Activated CD8-positive, alpha-beta T cell treated with anti-CD3 and anti-CD28 coated beads for 36 hours (primary cell): ENCODE results near the gene VPS35. TPM values are rescaled to one million over a fixed set of nuclear protein-coding genes. Genes with fewer than 3 reads are reported as not detected.

ENCODE experiments used
- ATAC-seq: fragments of 200-7000 bp; cut with Tn5 transposase; one replicate; pipeline ENCODE4 v1.10.0; 2021; ENCODE audit warnings: mild to moderate bottlenecking, moderate library complexity
- CTCF ChIA-PET: fragments of 350-600 bp; sonication (Branson Sonifier 250); formaldehyde crosslinking; loops from one replicate; lab custom pipeline; 2021; ENCODE audit warnings: antibody characterized with exemption; lab: Charles Lee
- POLR2A ChIA-PET: fragments of 350-600 bp; sonication (Branson Sonifier 250); formaldehyde crosslinking; loops from one replicate; lab custom pipeline; 2021; ENCODE audit warnings: antibody characterized with exemption; lab: Charles Lee
- DNase-seq: peaks from one replicate; pipeline ENCODE4 v3.0.0-alpha.2; 2020
- H3K27ac Mint-ChIP-seq: one replicate; pipeline ENCODE4 v1.8.0; 2021; ENCODE audit warnings: mild to moderate bottlenecking, mixed read lengths
- H3K27me3 Mint-ChIP-seq: one replicate; pipeline ENCODE4 v1.8.0; 2021; ENCODE audit warnings: mixed read lengths
- H3K36me3 Mint-ChIP-seq: one replicate; pipeline ENCODE4 v1.8.0; 2021; ENCODE audit warnings: low read depth, mixed read lengths
- H3K4me1 Mint-ChIP-seq: one replicate; pipeline ENCODE4 v1.8.0; 2021; ENCODE audit warnings: low read depth, mixed read lengths
- H3K4me3 Mint-ChIP-seq: one replicate; pipeline ENCODE4 v1.8.0; 2021; ENCODE audit warnings: mild to moderate bottlenecking, moderate library complexity, mixed read lengths
- H3K9me3 Mint-ChIP-seq: one replicate; pipeline ENCODE4 v1.8.0; 2021; ENCODE audit warnings: mixed read lengths
- intact Hi-C: fragments of 100-400 bp; cut with micrococcal nuclease; formaldehyde crosslinking; loops from one replicate; pipeline ENCODE4 v1.10.0; 2022
- total RNA-seq, 2 experiments: library from RNA; stranded (reverse); gene quantifications; one replicate each; pipeline ENCODE4 v1.2.3, GENCODE V29; 2021
- TF ChIP-seq, protein P1 (sequence below): fragments of 200-600 bp; IDR thresholded peaks from one replicate; pipeline ENCODE4 v1.8.0; 2022; ENCODE audit warnings: antibody characterized with exemption, mild to moderate bottlenecking

The VPS35 gene
- total RNA-seq, 2 experiments from 2014 or later = 83.4 to 94.9 TPM

DNA sequence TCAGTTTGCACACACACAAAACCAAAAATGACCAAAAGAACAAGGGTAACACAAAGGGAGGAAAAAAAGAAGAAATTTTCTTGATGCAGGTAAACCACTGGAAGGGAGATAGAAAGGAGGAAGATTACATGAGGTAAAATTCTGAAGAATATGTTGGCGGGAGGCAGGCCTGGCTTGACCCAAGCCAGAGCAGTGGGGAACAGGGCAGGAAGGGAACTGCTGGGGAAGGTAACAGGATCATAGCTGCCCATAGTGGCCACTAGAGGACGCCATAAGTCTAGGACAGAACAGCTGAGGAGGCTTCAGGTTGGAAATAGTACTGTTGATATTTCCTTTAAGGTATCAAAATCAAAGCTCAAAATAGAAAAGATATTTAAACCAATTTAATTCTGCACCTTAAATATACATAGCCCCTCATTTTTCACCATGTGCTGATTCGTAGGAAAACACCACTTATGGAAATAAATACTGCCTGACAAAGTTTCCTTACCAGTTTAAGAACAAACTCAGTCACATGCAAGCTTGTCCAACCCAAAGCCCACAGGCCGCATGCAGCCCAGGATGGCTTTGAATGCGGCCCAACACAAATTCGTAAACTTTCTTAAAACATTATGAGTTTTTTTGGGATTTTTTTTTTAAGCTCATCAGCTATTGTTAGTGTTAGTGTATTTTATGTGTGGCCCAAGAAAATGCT lies 15.5 kb downstream of the VPS35 start:
- Mint-ChIP-seq H3K9me3 (no peaks in the 10 kb centered on the region), H3K36me3 (peaks cover 35% of the 10 kb centered on the region), H3K27ac (no peak overlapping the region), H3K27me3 (no peaks in the 10 kb centered on the region), H3K4me3 (no peak overlapping the region), H3K4me1 (no peaks in the 10 kb centered on the region)
- ChIA-PET POLR2A (interaction anchor here (0.6 to 0.8 kb wide), 3 partner anchors 11 to 237 kb away, joined by 3 read pairs; no protein-coding TSS in a partner anchor), CTCF (interaction anchor here (0.6 to 3.8 kb wide), 47 partner anchors 9 to 407 kb away, joined by 3 to 31 read pairs (median 5); partner anchors contain the start of genes GPT2 and ORC6)
- intact Hi-C loops = loop anchor here (5.0 kb wide), 1 partner anchor 239 kb away; no protein-coding TSS in a partner anchor
- peak; percentile 96 for ATAC-seq
- TF ChIP-seq, protein P1, sequence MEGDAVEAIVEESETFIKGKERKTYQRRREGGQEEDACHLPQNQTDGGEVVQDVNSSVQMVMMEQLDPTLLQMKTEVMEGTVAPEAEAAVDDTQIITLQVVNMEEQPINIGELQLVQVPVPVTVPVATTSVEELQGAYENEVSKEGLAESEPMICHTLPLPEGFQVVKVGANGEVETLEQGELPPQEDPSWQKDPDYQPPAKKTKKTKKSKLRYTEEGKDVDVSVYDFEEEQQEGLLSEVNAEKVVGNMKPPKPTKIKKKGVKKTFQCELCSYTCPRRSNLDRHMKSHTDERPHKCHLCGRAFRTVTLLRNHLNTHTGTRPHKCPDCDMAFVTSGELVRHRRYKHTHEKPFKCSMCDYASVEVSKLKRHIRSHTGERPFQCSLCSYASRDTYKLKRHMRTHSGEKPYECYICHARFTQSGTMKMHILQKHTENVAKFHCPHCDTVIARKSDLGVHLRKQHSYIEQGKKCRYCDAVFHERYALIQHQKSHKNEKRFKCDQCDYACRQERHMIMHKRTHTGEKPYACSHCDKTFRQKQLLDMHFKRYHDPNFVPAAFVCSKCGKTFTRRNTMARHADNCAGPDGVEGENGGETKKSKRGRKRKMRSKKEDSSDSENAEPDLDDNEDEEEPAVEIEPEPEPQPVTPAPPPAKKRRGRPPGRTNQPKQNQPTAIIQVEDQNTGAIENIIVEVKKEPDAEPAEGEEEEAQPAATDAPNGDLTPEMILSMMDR = peak; percentile 97
- DNase-seq = peak; percentile 66

- peaks cover 28% of the 10 kb centered on the region for H3K36me3 Mint-ChIP-seq
- CTCF ChIA-PET = interaction anchor here (5.5 kb wide), 1 partner anchor 12 kb away, joined by 31 read pairs; no protein-coding TSS in a partner anchor
- no peak overlapping the region for H3K4me3 Mint-ChIP-seq
- H3K4me1 Mint-ChIP-seq = peaks cover 12% of the 10 kb centered on the region
- TF ChIP-seq, protein P1 = no peak
- H3K27ac Mint-ChIP-seq = peak overlapping the region; percentile 46
- ATAC-seq = no peak
- POLR2A ChIA-PET = no interaction called here
- H3K27me3 Mint-ChIP-seq = no peaks in the 10 kb centered on the region
- intact Hi-C loops = no loop called here
- DNase-seq = no peak
- H3K9me3 Mint-ChIP-seq = no peaks in the 10 kb centered on the region
These were observed 26.9 kb downstream of the VPS35 start for GRCh38 chr16:46662123-46662522.

DNA sequence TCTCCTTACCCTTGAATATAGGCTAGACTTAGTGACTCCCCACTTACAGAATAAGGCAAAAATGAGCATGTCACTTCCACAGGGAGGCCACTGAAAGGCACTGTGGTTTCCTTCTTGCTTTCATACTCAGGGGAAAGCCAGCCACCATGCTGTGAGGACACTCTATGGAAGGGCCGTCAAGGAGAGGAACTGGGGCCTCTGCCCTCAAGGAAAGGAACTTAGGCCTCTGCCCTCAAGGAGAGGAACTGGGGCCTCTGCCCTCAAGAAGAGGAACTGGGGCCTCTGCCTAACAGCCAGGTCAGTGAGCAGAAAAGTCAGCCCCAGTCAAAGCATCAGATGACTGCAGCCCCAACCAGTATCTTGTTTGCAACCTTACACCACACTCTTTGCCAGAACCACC lies 30.1 kb downstream of the VPS35 start:
- H3K27ac Mint-ChIP-seq = peak overlapping the region; percentile 68
- intact Hi-C loops = no loop called here
- H3K4me1 Mint-ChIP-seq = peaks cover 12% of the 10 kb centered on the region
- H3K27me3 Mint-ChIP-seq = no peaks in the 10 kb centered on the region
- DNase-seq = peak; percentile 51
- ChIA-PET POLR2A (interaction anchor here (0.7 to 0.9 kb wide), 2 partner anchors 25 to 166 kb away, joined by 3 read pairs; no protein-coding TSS in a partner anchor), CTCF (interaction anchor here (0.9 to 5.5 kb wide), 2 partner anchors 10 to 16 kb away, joined by 3 to 31 read pairs; no protein-coding TSS in a partner anchor)
- TF ChIP-seq, protein P1 = no peak
- H3K4me3 Mint-ChIP-seq = no peak overlapping the region
- H3K9me3 Mint-ChIP-seq = no peaks in the 10 kb centered on the region
- ATAC-seq = peak; percentile 93
- H3K36me3 Mint-ChIP-seq = peaks cover 22% of the 10 kb centered on the region

DNA sequence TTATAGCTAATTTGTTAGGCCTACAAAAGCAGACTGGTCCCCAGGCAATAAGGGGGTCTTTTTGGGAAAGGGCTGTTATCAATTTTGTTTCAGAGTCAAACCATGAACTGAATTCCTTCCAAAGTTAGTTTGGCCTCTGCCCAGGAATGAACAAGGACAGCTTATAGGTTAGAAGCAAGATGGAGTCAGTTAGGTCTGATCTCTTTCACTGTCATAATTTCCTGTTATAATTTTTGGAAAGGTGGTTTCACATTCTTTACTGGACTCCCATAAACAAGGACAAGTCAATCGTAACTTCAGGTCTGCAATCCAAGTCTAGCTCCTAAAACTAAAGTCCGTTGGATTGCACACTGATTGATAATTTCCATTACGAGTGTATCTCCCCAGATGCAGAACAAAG lies 37.7 kb downstream of the VPS35 start:
- TF ChIP-seq, protein P1 = no peak
- Mint-ChIP-seq H3K4me1 (no peaks in the 10 kb centered on the region), H3K9me3 (no peaks in the 10 kb centered on the region), H3K36me3 (no peaks in the 10 kb centered on the region), H3K4me3 (no peak overlapping the region), H3K27me3 (no peaks in the 10 kb centered on the region), H3K27ac (no peak overlapping the region)
- no peak for ATAC-seq
- DNase-seq = no peak
- POLR2A ChIA-PET = no interaction called here
- intact Hi-C loops = no loop called here
- CTCF ChIA-PET = no interaction called here

GRCh38 chr16:46650254-46650623 lies 38.7 kb downstream of the VPS35 start:
- ATAC-seq (no peak), DNase-seq (no peak)
- TF ChIP-seq, protein P1 = no peak
- POLR2A ChIA-PET = no interaction called here
- CTCF ChIA-PET = no interaction called here
- H3K9me3 Mint-ChIP-seq = no peaks in the 10 kb centered on the region
- no peak overlapping the region for H3K4me3 Mint-ChIP-seq
- intact Hi-C loops = no loop called here
- no peaks in the 10 kb centered on the region for H3K4me1 Mint-ChIP-seq
- H3K27ac Mint-ChIP-seq = no peak overlapping the region
- no peaks in the 10 kb centered on the region for H3K36me3 Mint-ChIP-seq
- H3K27me3 Mint-ChIP-seq = no peaks in the 10 kb centered on the region
